AG08395 (cell line): Measurements from ENCODE around the gene KLC1.

ENCODE experiments used
- DNase-seq: peaks from one replicate; pipeline ENCODE4 v3.0.0; 2012; ENCODE audit warnings: mixed read lengths, low spot score

Gene KLC1

GRCh38 chr14:103749860-103750259, 120.8 kb downstream of the KLC1 start:
- DNase-seq = no peak
